GM18870 (cell line): ENCODE measurements around the gene PCDHGA2.

Source experiments
- ATAC-seq: cut with Tn5 transposase; IDR thresholded peaks from one replicate; pipeline ENCODE4 v1.9.1; 2021; ENCODE audit warnings: moderate library complexity; ENCODE audit not compliant: unreplicated experiment

PCDHGA2 gene

DNA sequence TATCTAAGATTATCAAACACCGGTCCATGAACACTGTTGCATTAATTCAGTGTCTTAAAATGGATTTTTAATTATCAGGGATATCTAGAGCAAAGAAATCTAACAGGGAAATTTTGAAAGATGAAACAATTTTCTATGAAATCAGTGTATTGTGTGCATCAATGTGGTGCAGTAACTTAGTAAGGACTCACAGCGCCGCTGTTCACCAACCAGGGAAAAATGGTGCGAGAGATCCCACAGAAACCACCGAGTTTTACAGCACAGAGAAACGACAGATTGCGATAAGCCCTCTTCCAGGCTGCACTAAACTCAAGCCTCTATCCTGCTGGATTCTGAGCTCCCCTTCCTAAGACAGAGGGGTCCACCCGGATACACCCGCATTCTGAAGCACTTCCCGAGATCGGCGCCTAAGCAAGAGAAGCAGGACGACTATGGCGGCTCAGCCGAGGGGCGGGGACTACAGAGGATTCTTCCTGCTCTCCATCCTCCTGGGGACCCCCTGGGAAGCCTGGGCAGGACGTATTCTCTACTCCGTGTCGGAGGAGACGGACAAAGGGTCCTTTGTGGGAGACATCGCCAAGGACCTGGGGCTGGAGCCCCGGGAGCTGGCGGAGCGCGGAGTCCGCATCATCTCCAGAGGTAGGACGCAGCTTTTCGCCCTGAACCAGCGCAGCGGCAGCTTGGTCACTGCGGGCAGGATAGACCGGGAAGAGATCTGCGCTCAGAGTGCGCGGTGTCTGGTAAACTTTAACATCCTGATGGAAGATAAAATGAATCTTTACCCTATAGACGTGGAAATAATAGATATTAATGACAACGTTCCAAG is 44.1 kb downstream of the PCDHGA2 start, which contains the start of gene PCDHGA7:
TSS of gene PCDHGA7 (plus strand) at position 274 of the 826 bp plus-strand sequence. CDS start at position 432, 158 bp downstream.
- ATAC-seq, result no peak

DNA sequence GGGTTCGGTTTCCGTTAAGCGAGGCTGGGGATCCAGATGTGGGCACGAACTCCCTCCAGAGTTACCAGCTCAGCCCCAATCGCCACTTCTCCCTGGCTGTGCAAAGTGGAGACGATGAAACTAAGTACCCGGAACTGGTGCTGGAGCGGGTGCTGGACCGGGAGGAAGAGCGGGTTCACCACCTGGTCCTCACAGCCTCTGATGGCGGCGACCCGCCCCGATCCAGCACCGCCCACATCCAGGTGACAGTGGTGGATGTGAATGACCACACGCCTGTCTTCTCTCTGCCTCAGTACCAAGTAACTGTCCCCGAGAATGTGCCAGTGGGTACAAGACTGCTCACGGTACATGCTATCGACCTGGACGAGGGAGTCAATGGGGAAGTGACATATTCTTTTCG is 44.8 kb downstream of the PCDHGA2 start:
- ATAC-seq, result no peak

DNA sequence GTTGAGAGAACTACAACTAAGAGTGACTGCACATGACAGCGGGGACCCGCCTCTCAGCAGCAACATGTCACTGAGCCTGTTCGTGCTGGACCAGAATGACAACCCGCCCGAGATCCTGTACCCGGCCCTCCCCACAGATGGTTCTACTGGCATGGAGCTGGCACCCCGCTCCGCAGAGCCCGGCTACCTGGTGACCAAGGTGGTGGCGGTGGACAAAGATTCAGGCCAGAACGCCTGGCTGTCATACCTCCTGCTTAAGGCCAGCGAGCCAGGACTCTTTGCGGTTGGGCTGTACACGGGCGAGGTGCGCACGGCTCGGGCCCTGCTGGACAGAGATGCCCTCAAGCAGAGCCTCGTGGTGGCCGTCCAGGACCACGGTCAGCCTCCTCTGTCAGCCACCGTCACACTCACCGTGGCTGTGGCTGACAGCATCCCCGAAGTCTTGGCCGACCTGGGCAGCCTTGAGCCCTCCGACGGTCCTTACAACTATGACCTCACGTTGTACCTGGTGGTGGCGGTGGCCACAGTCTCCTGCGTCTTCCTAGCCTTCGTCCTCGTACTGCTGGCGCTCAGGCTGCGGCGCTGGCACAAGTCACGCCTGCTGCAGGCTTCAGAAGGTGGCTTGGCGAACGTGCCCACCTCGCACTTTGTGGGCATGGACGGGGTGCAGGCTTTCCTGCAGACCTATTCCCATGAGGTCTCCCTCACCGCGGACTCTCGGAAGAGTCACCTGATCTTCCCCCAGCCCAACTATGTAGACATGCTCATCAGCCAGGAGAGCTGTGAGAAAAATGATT is 46.1 kb downstream of the PCDHGA2 start:
- no peak for ATAC-seq

DNA sequence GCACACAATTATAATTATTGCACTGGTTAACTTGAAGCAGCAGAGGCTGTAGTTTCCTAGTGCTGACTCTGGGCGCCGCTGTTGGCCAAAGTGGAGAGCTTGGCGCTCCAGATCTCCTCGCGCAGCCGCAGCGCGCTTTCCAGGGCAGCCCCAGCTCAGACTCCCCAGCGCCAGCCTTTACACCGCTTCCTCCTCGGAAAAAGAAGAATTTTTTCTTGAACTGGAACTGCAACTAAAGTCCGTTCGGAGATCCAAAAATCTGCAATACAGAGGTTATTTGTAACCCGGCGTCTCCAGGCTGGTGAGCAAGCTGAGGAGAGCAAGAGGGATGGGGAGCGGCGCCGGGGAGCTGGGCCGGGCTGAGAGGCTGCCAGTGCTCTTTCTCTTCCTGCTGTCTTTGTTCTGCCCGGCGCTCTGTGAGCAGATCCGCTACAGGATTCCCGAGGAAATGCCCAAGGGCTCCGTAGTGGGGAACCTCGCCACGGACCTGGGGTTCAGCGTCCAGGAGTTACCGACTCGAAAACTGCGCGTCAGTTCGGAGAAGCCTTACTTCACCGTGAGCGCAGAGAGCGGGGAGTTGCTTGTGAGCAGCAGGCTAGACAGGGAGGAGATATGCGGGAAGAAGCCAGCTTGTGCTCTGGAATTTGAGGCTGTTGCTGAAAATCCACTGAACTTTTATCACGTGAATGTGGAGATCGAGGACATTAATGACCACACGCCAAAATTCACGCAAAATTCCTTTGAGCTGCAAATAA is 49.2 kb downstream of the PCDHGA2 start, which contains the start of gene PCDHGB4:
TSS of gene PCDHGB4 (plus strand) at position 142 of the 755 bp plus-strand sequence. CDS start at position 329, 187 bp downstream.
- peak; percentile 63 for ATAC-seq

DNA sequence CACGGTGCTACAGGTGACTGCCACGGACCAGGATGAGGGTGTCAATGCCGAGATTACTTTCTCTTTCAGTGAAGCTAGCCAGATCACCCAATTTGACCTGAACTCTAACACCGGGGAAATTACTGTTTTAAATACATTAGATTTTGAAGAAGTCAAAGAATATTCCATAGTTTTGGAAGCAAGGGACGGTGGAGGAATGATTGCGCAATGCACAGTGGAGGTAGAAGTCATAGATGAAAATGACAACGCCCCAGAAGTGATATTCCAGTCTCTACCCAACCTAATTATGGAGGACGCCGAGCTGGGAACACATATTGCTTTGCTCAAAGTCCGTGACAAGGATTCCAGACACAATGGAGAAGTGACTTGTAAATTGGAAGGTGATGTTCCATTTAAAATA is 50.1 kb downstream of the PCDHGA2 start:
- no peak for ATAC-seq

DNA sequence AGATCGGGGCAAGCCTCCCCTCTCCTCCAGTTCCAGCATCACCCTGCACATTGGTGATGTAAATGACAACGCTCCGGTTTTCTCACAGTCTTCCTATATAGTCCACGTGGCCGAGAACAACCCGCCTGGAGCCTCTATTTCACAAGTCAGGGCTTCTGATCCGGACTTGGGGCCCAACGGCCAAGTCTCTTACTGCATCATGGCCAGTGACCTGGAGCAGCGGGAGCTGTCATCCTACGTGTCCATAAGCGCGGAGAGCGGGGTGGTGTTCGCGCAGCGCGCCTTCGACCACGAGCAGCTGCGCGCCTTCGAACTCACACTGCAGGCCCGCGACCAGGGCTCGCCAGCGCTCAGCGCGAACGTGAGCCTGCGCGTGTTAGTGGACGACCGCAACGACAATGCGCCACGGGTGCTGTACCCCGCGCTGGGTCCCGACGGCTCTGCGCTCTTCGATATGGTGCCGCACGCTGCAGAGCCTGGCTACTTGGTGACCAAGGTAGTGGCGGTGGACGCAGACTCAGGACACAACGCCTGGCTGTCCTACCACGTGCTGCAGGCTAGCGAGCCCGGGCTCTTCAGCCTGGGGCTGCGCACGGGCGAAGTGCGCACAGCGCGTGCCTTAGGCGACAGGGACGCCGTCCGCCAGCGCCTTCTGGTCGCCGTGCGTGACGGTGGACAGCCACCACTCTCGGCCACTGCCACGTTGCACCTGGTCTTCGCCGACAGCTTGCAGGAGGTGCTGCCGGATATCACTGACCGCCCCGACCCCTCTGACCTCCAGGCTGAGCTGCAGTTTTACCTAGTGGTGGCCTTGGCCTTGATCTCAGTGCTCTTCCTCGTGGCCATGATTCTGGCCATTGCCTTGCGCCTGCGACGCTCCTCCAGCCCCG is 50.8 kb downstream of the PCDHGA2 start:
- ATAC-seq, result no peak

DNA sequence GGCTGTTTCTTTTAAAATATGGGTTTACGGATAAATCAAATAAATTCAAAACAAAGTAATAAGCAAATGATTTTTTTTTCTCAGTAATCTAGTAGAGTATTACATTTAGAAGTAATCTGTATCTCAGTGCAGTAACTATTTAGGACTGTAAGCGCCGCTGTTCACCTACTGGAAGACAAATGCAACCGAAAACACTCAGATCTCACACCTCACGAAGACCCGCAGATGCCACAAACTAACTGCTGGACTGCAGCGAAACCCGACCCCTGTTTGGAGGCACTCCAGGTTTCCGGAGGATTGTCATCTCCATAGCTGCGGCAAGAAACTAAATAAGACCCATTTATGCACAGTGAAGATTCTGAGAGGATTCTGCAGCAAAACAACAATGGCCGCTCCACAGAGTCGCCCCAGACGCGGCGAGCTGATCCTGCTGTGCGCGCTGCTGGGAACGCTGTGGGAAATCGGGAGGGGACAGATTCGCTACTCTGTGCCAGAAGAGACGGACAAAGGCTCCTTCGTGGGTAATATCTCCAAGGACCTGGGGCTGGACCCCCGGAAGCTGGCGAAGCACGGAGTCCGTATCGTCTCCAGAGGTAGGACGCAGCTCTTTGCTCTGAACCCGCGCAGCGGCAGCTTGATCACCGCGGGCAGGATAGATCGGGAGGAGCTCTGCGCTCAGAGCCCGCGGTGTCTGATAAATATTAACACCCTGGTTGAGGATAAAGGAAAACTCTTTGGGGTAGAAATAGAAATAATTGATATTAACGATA is 54.1 kb downstream of the PCDHGA2 start, which contains the start of gene PCDHGA8:
TSS of gene PCDHGA8 (plus strand) at position 205 of the 770 bp plus-strand sequence. CDS start at position 386, 181 bp downstream.
- ATAC-seq, result no peak
